ENCODE results near the gene AHCYL2.
"Not testable (repeated sequence)": the region's sequence is repeated elsewhere in the genome, so short reads cannot be mapped to it uniquely, and the experiment has no call there.

The AHCYL2 gene

DNA sequence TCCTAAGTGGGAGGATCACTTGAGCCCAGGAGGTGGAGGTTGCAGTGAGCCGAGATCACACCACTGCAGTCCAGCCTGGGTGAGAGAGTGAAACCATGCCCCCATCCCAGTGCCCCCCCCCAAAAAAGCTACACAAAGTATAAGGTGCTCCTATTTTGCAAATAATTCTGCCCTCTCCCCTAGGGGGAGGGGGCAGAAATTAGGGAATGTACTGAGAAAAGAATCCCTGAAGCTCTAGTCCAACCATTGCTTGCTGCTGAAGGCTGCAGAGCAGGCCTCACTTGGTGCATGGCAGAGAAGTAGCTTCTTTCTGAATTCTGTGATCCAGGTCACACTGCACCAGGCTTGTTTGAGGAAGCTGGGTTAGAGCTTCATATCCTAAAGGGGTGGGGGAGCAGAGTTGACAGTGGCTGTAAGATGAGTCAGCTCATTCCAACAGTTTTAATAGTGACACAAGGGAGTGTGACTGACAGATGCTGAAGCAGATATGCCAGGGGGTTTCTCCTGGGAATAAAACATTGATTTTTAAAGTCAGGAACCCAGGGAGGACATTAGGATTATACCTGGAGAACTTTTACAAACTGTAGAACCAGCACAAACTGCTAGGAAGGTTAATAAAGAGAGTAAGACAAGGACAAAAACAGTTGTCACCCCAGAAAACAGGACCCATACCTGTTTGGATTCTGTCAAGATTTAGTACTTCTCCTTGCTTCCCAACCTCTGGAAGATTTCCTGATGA, 176.6 kb downstream of the AHCYL2 start:
- no peaks in the 10 kb centered on the region for H4K20me1 ChIP-seq
- TF ChIP-seq Cebpa-rat (IDR thresholded peaks at IDR 0.05), result no peak
- H3K9ac ChIP-seq, result no peak overlapping the region
- no peak overlapping the region for H3K4me3 ChIP-seq
- H3K4me2 ChIP-seq, result no peak overlapping the region
- H3K4me1 ChIP-seq, result no peaks in the 10 kb centered on the region
- no peaks in the 10 kb centered on the region for H3K27me3 ChIP-seq
- no peaks in the 10 kb centered on the region for H3K9me3 ChIP-seq
- H3K27ac ChIP-seq, result no peak overlapping the region
- peaks cover 42% of the 10 kb centered on the region for H3K36me3 ChIP-seq

GRCh38 chr7:129401967-129402860, 177.4 kb downstream of the AHCYL2 start:
- Histone ChIP-seq H3K4me1 (no peaks in the 10 kb centered on the region), H3K9me3 (no peaks in the 10 kb centered on the region), H3K27ac (no peak overlapping the region), H3K36me3 (peaks cover 49% of the 10 kb centered on the region), H3K4me2 (no peak overlapping the region), H3K4me3 (no peak overlapping the region), H4K20me1 (no peaks in the 10 kb centered on the region), H3K27me3 (no peaks in the 10 kb centered on the region), H3K9ac (no peak overlapping the region)
- TF ChIP-seq Cebpa-rat (IDR thresholded peaks at IDR 0.05), result no peak

- no peaks in the 10 kb centered on the region for H3K4me1 ChIP-seq
- H3K27ac ChIP-seq, result no peak overlapping the region
- H3K27me3 ChIP-seq, result no peaks in the 10 kb centered on the region
- H3K4me2 ChIP-seq, result no peak overlapping the region
- no peaks in the 10 kb centered on the region for H3K9me3 ChIP-seq
- no peak overlapping the region for H3K4me3 ChIP-seq
- H3K36me3 ChIP-seq, result peaks cover 46% of the 10 kb centered on the region
- TF ChIP-seq Cebpa-rat (IDR thresholded peaks at IDR 0.05), result no peak
- H3K9ac ChIP-seq, result no peak overlapping the region
- no peaks in the 10 kb centered on the region for H4K20me1 ChIP-seq
Observed at GRCh38 chr7:129405527-129405926, 180.7 kb downstream of the AHCYL2 start.

GRCh38 chr7:129410238-129410637, 185.4 kb downstream of the AHCYL2 start:
- peaks cover 15% of the 10 kb centered on the region for H3K9me3 ChIP-seq
- H3K27ac ChIP-seq, H3K27me3 ChIP-seq, H4K20me1 ChIP-seq, H3K4me2 ChIP-seq, H3K9ac ChIP-seq, H3K4me1 ChIP-seq, H3K4me3 ChIP-seq: not testable (repeated sequence)
- peaks cover 67% of the 10 kb centered on the region for H3K36me3 ChIP-seq

- Histone ChIP-seq H3K27me3 (no peaks in the 10 kb centered on the region), H3K9ac (no peak overlapping the region), H3K27ac (no peak overlapping the region), H3K4me3 (no peak overlapping the region), H3K4me1 (no peaks in the 10 kb centered on the region), H3K9me3 (peaks cover 15% of the 10 kb centered on the region), H3K36me3 (peaks cover 61% of the 10 kb centered on the region), H3K4me2 (no peak overlapping the region), H4K20me1 (no peaks in the 10 kb centered on the region)
- TF ChIP-seq Cebpa-rat (IDR thresholded peaks at IDR 0.05), result no peak
Observed at GRCh38 chr7:129412501-129412900, 187.7 kb downstream of the AHCYL2 start.

- no peak for TF ChIP-seq Cebpa-rat (IDR thresholded peaks at IDR 0.05)
- H3K27ac ChIP-seq, result no peak overlapping the region
- no peak overlapping the region for H3K4me3 ChIP-seq
- H3K4me2 ChIP-seq, result no peak overlapping the region
- H3K4me1 ChIP-seq, result no peaks in the 10 kb centered on the region
- H4K20me1 ChIP-seq, result no peaks in the 10 kb centered on the region
- H3K27me3 ChIP-seq, result no peaks in the 10 kb centered on the region
- peaks cover 38% of the 10 kb centered on the region for H3K36me3 ChIP-seq
- H3K9me3 ChIP-seq, result peaks cover 11% of the 10 kb centered on the region
- H3K9ac ChIP-seq, result no peak overlapping the region
Observed at GRCh38 chr7:129417073-129417472, 192.2 kb downstream of the AHCYL2 start.

GRCh38 chr7:129421717-129422250, 197.0 kb downstream of the AHCYL2 start:
- H3K9me3 ChIP-seq, result no peaks in the 10 kb centered on the region
- H3K27ac ChIP-seq, result no peak overlapping the region
- no peak overlapping the region for H3K9ac ChIP-seq
- no peak overlapping the region for H3K4me2 ChIP-seq
- H3K4me3 ChIP-seq, result no peak overlapping the region
- no peaks in the 10 kb centered on the region for H4K20me1 ChIP-seq
- H3K36me3 ChIP-seq, result peaks cover 35% of the 10 kb centered on the region
- peaks cover 5% of the 10 kb centered on the region; the same call in 1 of the 2 replicates for H3K4me1 ChIP-seq
- H3K27me3 ChIP-seq, result no peaks in the 10 kb centered on the region
- TF ChIP-seq Cebpa-rat (IDR thresholded peaks at IDR 0.05), result no peak

DNA sequence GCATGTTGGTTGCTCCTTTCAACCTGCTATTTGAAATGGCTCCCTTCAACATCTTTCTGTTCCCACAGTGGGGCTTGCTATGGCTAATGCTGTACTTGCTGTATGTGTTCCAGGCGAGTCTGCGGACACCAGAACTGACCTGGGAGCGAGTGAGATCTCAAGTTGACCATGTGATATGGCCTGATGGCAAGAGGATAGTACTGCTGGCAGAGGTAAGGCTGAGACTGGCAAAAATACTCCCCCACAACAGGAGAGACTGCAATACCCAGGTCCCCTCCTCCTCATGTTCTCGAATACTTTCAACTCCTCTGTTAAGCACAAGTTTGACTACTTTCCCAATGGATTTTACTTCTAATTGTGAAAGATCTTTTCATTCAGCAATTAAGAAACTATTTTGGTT, 197.9 kb downstream of the AHCYL2 start:
- Histone ChIP-seq H3K27ac (no peak overlapping the region), H4K20me1 (no peaks in the 10 kb centered on the region), H3K4me2 (no peak overlapping the region), H3K4me3 (no peak overlapping the region), H3K4me1 (peaks cover 11% of the 10 kb centered on the region; the same call in 1 of the 2 replicates), H3K36me3 (peaks cover 45% of the 10 kb centered on the region), H3K9ac (no peak overlapping the region), H3K27me3 (no peaks in the 10 kb centered on the region), H3K9me3 (no peaks in the 10 kb centered on the region)
- TF ChIP-seq Cebpa-rat (IDR thresholded peaks at IDR 0.05), result no peak

DNA sequence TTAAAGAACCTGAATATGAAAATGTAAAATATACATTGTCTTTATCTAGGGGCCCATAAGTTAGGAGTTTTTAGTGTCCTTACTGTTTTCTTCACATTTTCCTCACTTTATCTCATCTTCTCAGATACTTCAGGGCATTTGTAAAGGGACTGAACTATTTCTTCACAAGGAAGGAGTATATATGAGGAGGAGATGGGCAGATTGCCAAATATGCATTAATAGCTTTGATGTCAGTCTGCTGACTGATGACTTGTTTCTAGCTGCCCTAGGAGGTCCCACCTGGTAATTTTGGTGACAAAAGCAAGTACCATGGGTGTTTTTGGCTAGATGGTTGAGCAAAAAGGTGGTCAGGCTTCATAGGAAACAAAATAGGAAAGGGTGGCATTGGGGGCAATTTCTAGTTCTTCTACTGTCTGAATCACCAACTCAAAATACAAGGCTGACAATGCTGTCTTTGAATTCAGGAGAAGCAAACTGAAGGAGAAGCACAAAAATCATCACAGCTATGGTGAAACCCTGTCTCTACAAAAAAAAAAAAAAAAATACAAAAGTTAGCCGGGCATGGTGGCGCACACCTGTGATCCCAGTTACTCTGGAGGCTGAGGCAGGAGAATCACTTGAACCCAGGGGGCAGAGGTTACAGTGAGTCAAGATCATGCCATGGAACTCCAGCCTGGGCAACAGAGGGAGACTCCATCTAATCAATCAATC, 199.0 kb downstream of the AHCYL2 start:
- Histone ChIP-seq H4K20me1 (no peaks in the 10 kb centered on the region), H3K4me3 (no peak overlapping the region), H3K9ac (no peak overlapping the region), H3K36me3 (peaks cover 46% of the 10 kb centered on the region), H3K4me1 (peaks cover 11% of the 10 kb centered on the region; the same call in 1 of the 2 replicates), H3K27ac (no peak overlapping the region), H3K9me3 (no peaks in the 10 kb centered on the region), H3K4me2 (no peak overlapping the region), H3K27me3 (no peaks in the 10 kb centered on the region)
- TF ChIP-seq Cebpa-rat (IDR thresholded peaks at IDR 0.05), result no peak

Data from BLaER1 (cell line).